GM12801 (cell line): ENCODE data around the gene EPB41L2.

Experiments
- TF ChIP-seq, protein P1 (sequence below): IDR thresholded peaks from one replicate; pipeline ENCODE4 v1.5.1; 2011; ENCODE audit warnings: control low read depth; ENCODE audit not compliant: insufficient read length; ENCODE audit errors: extremely low read depth

EPB41L2 gene

GRCh38 chr6:130849594-130849993, 213.5 kb downstream of the EPB41L2 start:
- TF ChIP-seq, protein P1, sequence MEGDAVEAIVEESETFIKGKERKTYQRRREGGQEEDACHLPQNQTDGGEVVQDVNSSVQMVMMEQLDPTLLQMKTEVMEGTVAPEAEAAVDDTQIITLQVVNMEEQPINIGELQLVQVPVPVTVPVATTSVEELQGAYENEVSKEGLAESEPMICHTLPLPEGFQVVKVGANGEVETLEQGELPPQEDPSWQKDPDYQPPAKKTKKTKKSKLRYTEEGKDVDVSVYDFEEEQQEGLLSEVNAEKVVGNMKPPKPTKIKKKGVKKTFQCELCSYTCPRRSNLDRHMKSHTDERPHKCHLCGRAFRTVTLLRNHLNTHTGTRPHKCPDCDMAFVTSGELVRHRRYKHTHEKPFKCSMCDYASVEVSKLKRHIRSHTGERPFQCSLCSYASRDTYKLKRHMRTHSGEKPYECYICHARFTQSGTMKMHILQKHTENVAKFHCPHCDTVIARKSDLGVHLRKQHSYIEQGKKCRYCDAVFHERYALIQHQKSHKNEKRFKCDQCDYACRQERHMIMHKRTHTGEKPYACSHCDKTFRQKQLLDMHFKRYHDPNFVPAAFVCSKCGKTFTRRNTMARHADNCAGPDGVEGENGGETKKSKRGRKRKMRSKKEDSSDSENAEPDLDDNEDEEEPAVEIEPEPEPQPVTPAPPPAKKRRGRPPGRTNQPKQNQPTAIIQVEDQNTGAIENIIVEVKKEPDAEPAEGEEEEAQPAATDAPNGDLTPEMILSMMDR: no peak

- TF ChIP-seq, protein P1: no peak
Measured at GRCh38 chr6:130848945-130849344, 214.1 kb downstream of the EPB41L2 start.

- TF ChIP-seq, protein P1: no peak
Measured at GRCh38 chr6:130847001-130847910, 215.8 kb downstream of the EPB41L2 start.

GRCh38 chr6:130846501-130846900, 216.5 kb downstream of the EPB41L2 start:
- TF ChIP-seq, protein P1: no peak

GRCh38 chr6:130843575-130844320, 219.3 kb downstream of the EPB41L2 start:
- TF ChIP-seq, protein P1: no peak

- TF ChIP-seq, protein P1: no peak
Measured at GRCh38 chr6:130841128-130841728, 221.8 kb downstream of the EPB41L2 start.

DNA sequence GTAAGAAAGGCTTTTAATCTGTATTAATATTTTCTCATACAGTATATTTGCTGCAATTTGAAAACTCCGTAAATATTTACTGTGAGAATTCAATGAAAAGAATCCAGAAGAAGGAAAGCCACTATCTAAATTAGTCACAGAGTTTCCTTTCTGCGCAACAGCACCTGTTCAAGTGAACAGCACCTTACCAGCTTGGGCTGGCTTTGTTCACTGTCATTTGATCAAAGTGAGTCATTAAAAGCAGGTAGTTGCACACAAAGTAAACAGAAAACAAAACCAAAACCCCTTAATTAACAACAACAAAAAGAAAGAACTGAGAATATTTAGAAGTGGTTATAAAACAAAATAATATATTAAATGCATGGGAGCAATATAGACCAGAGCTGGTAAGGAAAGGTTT, 223.0 kb downstream of the EPB41L2 start:
- TF ChIP-seq, protein P1: no peak
